22Rv1 (cell line): Measurements from ENCODE around the gene WWOX.

Experiments used
- ZFX ChIP-seq: fragments of 450-650 bp; IDR thresholded peaks from 2 replicates; pipeline ENCODE4 v1.6.1; 2017; ENCODE audit warnings: antibody characterized with exemption, borderline replicate concordance
- TF ChIP-seq, protein P1 (sequence below): fragments of 450-650 bp; IDR thresholded peaks from 2 replicates; pipeline ENCODE4 v1.5.1; 2017; ENCODE audit warnings: mild to moderate bottlenecking

DNA sequence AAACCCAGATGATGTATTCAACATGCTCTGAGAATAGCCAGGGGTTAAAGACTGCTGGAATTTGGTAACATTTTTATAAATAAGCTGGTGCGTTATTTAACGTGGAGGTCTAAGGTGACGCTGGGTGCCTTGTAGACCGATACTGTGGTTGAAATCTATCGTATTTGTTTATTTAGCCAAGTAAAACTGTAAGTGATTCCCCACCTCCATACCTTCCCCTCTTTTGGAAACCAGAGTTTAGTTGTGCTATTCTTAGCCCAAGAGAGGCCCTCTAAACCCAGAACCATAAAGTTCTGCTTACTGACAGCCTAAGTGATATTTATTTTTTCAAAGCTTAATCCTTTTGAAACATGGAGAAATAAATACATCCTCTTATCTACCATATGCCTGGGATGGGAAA is 744.5 kb downstream of the WWOX start:
- TF ChIP-seq, protein P1, sequence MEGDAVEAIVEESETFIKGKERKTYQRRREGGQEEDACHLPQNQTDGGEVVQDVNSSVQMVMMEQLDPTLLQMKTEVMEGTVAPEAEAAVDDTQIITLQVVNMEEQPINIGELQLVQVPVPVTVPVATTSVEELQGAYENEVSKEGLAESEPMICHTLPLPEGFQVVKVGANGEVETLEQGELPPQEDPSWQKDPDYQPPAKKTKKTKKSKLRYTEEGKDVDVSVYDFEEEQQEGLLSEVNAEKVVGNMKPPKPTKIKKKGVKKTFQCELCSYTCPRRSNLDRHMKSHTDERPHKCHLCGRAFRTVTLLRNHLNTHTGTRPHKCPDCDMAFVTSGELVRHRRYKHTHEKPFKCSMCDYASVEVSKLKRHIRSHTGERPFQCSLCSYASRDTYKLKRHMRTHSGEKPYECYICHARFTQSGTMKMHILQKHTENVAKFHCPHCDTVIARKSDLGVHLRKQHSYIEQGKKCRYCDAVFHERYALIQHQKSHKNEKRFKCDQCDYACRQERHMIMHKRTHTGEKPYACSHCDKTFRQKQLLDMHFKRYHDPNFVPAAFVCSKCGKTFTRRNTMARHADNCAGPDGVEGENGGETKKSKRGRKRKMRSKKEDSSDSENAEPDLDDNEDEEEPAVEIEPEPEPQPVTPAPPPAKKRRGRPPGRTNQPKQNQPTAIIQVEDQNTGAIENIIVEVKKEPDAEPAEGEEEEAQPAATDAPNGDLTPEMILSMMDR: no peak
- TF ChIP-seq ZFX: no peak
